HG02759 (cell line): ENCODE measurements around the gene PDZD7.

ENCODE experiments used
- ATAC-seq: cut with Tn5 transposase; IDR thresholded peaks from one replicate; pipeline ENCODE4 v1.9.1; 2021; ENCODE audit warnings: mild to moderate bottlenecking, moderate library complexity; ENCODE audit not compliant: unreplicated experiment

PDZD7 gene

DNA sequence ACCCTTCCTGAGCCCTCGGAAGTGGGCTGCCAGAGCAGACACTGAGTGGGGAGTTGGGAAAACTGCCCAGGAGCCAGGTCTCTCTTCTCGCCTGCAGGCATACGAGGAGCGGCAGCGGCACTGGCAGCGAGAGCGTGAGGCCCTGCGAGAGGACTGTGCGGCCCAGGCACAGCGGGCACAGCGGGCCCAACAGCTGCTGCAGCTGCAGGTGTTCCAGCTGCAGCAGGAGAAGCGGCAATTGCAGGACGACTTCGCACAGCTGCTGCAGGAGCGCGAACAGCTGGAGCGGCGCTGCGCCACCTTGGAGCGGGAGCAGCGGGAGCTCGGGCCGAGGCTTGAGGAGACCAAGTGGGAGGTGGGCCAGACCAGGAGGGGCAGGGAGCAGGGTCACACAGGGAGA is 25.6 kb downstream of the PDZD7 start:
- no peak for ATAC-seq

DNA sequence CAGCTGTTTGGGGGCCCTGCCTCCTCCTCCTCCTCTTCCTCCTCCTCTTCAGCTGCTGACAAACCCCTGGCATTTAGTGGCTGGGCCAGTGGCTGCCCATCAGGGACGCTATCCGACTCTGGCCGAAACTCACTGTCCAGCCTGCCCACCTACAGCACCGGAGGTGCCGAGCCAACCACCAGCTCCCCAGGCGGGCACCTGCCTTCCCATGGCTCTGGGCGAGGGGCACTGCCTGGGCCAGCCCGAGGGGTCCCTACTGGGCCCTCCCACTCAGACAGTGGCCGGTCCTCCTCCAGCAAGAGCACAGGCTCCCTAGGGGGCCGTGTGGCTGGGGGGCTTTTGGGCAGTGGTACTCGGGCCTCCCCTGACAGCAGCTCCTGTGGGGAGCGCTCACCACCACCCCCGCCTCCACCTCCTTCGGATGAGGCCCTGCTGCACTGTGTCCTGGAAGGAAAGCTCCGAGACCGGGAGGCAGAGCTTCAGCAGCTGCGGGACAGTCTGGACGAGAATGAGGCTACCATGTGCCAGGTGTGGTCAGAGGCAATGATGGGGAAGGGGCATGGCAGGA is 27.2 kb downstream of the PDZD7 start:
- no peak for ATAC-seq

DNA sequence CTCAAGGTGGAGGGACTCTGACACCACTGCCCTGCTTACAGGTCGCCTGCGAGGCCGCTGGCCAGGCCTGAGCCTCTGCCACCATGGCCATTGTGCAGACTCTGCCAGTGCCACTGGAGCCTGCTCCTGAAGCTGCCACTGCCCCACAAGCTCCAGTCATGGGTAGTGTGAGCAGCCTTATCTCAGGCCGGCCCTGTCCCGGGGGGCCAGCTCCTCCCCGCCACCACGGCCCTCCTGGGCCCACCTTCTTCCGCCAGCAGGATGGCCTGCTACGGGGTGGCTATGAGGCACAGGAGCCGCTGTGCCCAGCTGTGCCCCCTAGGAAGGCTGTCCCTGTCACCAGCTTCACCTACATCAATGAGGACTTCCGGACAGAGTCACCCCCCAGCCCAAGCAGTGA is 28.5 kb downstream of the PDZD7 start:
- no peak for ATAC-seq

- no peak for ATAC-seq
These were observed 29.3 kb downstream of the PDZD7 start for GRCh38 chr10:101001659-101002035.

DNA sequence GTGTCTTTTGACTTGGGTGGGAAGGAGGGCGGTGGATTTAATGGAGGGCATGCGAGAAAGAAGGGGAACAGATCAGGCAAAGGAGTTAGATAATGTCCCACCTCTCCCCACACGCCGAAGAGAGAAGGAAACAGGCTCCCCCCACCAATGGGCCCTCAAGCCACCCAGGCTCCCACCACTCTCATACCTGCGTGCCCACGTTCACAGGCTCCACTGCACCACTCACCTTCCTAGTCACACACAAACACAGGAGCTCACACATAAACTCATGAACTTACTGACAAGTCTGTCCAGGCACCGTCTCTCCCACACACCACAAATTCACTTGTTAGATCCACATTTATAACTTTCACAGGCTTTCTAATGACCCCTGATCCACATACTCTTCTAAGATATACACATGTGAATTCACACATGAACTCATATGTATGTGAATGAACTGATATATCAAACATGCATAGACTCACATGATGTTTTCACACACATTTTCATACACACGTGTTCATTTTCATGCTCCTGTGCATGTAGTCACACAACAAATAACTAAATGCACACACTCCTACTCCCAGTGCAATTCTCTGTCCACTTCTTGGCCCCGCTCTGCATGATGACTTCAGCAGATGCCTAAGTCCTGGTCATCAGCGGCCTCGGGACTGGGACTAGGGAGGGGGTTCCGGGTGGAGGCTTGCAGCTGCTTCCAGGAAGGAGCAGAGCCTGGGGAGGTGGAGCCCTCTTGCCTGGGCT is 29.8 kb downstream of the PDZD7 start:
- no peak for ATAC-seq

DNA sequence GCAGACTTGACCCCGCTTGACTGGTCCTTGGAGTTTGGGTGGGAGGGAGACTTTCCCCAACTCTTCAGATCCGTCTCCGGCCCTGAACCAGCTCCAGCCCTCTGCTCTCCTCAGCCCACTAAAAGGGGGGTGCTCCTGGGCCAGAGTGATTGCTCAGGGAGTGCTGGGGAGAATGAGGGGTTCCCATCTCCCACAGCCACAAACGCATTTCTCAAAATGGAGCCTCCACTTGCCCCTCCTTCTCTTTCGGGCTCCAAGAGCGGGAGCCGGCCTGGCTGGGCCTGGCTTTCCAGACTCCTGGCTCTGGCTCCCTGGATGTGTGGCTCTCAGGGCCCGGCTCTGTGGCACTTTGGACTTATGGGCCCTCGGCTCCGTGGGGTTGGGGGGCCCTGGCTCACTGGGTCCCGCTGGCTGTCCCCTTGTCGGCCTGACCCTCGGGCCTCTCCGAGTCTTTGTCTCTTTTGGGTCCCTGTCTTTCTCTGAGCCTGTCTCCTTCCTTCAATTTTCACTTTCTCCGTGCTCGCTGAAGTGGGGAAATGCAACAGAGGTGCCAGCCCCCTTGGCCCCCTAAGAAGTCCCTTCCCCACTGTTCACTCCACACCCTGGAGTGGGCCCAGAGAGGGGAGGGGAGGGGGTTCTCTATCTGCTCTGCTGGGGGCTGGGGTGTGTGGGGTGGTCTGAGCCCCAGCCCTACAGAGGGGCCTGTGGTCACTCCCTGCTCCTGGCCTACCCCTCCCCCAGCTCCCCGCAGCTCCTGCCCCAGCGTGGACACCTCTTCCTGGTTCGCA is 30.6 kb downstream of the PDZD7 start:
- no peak for ATAC-seq

DNA sequence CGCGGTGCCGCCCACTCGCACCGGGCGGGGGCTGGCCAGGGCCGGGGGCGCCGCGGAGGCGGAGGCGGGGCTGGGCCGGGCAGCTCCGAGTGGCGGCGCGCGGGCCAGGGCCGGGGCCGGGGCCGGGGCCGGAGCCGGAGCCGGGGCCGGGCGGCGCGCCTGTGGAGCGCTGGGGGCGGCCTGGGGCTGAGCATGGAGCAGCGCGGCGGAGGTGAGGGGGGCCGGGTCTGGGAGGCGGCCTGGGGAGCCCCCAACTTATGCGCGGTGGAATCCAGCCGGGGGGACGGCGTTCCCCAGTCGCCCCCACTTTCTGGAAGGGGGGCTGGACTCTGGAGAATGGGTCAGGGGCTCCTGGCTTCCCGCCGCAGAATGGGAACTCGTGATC is 31.2 kb downstream of the PDZD7 start, which contains the start of gene LZTS2:
TSS of gene LZTS2 (plus strand) at position 67 of the 385 bp plus-strand sequence. CDS start 2,731 bp downstream, outside the sequence.
- no peak for ATAC-seq

- peak; percentile 57 for ATAC-seq
These were observed 31.8 kb downstream of the PDZD7 start for GRCh38 chr10:100998991-100999741.

DNA sequence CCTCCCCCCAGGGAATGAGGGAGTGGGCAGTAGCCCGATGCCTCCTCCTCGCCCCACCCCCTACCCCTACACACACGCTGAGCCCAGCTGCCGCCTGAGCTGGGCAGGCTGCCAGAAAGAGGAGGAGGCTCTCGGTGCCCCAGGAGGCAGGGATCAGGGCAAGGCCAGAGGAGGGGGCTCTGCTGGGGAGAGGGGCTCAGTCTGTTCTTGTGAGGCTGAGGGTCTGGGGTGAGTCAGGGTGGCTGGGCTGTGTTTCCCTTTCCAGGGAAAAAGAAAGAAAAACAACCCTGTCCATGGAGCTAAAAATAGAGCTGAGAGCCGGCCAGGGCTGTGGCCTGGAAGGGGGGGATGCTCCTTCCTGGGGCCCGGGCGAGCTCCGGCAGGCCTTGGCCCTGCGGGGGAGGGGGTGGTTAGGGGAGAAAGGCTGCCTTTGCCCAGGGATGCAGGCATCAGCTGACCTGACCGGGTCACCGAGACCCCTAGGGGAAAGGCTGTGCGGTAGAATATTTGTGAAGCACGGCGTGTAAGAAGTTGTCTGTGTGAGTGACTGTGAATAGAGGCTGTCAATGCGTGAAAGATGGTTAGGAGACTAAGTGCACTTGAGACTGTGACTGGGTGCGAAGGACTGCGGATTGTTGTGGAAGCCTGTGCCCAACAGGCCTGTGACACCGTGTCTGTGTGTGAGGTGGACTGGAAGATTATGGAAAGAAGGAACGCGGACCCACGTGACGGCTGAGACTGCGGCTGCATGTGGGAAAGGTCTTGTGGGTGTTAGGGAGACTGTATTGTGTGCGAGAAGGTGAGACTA is 32.5 kb downstream of the PDZD7 start:
- peak; percentile 27 for ATAC-seq

- ATAC-seq = peak; percentile 36
These were observed 33.4 kb downstream of the PDZD7 start for GRCh38 chr10:100997360-100998182.

DNA sequence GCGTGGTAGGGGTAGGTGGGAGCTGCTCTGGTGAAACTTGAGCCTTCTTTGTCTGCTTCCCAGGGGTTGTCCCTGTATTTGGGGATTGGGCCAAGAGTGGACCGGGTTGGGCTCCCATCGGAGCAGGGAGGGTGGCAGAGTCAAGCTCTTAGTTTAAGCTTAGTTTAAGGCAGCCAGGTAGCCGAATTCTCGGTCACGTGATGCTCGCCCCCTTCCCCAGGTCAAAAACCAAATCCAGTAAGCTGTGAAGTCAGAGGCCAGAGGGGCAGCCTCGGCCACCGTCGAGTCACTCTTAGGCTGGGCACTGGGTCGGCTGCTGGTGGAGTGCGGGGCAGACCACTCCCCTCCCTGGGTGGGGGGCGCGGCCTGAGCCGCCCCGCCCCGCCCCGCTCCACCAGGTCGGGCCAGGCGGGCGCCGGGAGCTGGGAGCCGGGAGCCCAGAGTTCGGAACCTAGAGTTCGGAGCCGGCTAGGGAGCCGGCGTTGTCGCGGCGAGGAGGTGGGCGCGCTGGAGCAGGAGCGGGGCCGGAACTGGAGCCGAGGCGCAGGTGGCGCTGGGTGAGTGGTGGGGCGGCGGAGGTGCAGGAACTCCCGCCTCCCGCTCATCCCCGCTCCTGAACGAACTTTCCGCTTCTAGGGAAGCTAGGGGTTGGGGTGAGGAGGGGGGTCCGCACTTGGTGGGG is 34.1 kb downstream of the PDZD7 start:
- ATAC-seq = peak; percentile 17

GRCh38 chr10:100995181-100995580 is 35.7 kb downstream of the PDZD7 start:
- no peak for ATAC-seq

- ATAC-seq = no peak
These were observed 36.8 kb downstream of the PDZD7 start for GRCh38 chr10:100993986-100994708.

DNA sequence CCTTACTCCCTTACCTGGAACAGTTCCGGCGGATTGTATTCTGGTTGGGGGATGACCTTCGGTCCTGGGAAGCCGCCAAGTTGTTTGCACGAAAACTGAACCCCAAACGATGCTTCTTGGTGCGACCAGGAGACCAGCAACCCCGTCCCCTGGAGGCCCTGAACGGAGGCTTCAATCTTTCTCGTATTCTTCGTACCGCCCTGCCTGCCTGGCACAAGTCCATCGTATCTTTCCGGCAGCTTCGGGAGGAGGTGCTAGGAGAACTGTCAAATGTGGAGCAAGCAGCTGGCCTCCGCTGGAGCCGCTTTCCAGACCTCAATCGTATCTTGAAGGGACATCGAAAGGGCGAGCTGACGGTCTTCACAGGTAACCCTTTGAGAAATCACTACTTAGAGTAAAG is 41.8 kb downstream of the PDZD7 start:
- ATAC-seq = no peak

- no peak for ATAC-seq
These were observed 42.8 kb downstream of the PDZD7 start for GRCh38 chr10:100988166-100988565.

DNA sequence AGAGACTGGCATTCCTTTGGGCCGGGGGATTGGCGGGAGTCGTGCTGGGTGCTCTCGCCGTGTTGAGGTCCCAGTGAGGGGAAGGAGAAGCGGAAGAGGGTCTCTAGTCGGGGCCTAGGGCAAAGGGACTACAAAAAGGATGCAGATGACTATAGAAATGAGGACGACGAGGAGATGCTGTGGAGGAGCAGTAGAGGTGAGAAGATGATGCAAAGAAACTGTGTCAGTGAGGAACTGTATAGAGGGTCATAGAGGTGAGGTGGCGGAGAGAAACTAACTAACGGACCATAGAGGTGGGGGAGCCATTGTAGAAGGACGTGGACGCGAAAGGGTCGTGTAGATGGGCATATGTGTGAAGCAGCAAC is 43.3 kb downstream of the PDZD7 start:
- ATAC-seq = no peak

GRCh38 chr10:100986952-100987684 is 43.8 kb downstream of the PDZD7 start, which contains the start of the genes MRPL43 and TWNK:
Gene MRPL43, minus strand, starts transcription at chr10:100987497. Its CDS starts 54 bp downstream, at chr10:100987443.
Gene TWNK, plus strand, starts transcription at chr10:100987543. Its CDS starts 668 bp downstream, at chr10:100988211.
- peak; percentile 90 for ATAC-seq

GRCh38 chr10:100986623-100986951 is 44.3 kb downstream of the PDZD7 start:
- no peak for ATAC-seq
